Upper lobe of left lung (tissue), 6 donors: ENCODE data around the gene GPR15LG. TPM values are rescaled to one million over a fixed set of nuclear protein-coding genes. Genes with fewer than 3 reads are reported as not detected.

Source experiments
- ATAC-seq, 2 donors: fragments of 200-7000 bp; cut with Tn5 transposase; one replicate each; pipeline ENCODE4 v1.9.1; 2022; ENCODE audit warnings: mild to moderate bottlenecking in 2 of 2, moderate library complexity in 2 of 2; ENCODE audit not compliant: low FRiP score in 2 of 2
- DNase-seq, 2 donors: peaks; one replicate each; pipeline ENCODE4 v3.0.0-alpha.2; 2019 to 2020
- H3K27ac ChIP-seq, 4 donors: fragments of 200-600 bp; sonication (generic); one replicate each; pipeline ENCODE4 v1.5.1; 2016 to 2019
- H3K27me3 ChIP-seq, 4 donors: fragments of 200-600 bp; sonication (generic); one replicate each; pipeline ENCODE4 v1.5.1; 2017 to 2019
- H3K36me3 ChIP-seq, 4 donors: fragments of 200-600 bp; sonication (generic); one replicate each; pipeline ENCODE4 v1.5.1; 2016 to 2019
- H3K4me1 ChIP-seq, 4 donors: fragments of 200-600 bp; sonication (generic); one replicate each; pipeline ENCODE4 v1.5.1; 2018 to 2019
- H3K4me3 ChIP-seq, 4 donors: fragments of 200-600 bp; sonication (generic); one replicate each; pipeline ENCODE4 v1.5.1; 2017 to 2019; ENCODE audit warnings: mild to moderate bottlenecking in 2 of 4, moderate library complexity in 1 of 4
- H3K9me3 ChIP-seq, 4 donors: fragments of 200-600 bp; sonication (generic); one replicate each; pipeline ENCODE4 v1.5.1; 2018 to 2019
- EP300 ChIP-seq, 4 donors: sonication (generic); formaldehyde crosslinking; IDR thresholded peaks; one replicate each; pipeline ENCODE4 v1.5.1; 2017; ENCODE audit warnings: antibody characterized with exemption in 4 of 4, control low read depth in 2 of 4
- POLR2A ChIP-seq, 4 donors: fragments of 450-650 bp; IDR thresholded peaks; one replicate each; pipeline ENCODE4 v1.5.1; 2016 to 2017; ENCODE audit warnings: antibody characterized with exemption in 4 of 4, mild to moderate bottlenecking in 2 of 4
- POLR2AphosphoS5 ChIP-seq, 2 donors: sonication (generic); formaldehyde crosslinking; IDR thresholded peaks; one replicate each; pipeline ENCODE4 v1.5.1; 2017; ENCODE audit warnings: antibody characterized with exemption in 2 of 2
- WGBS, 2 donors: methylation state at CpG; one replicate each; pipeline ENCODE4 v1.1.5; 2017 to 2018; 5-methylcytosine and 5-hydroxymethylcytosine counted together
- total RNA-seq, 6 donors: library from RNA; depleted of rRNA in 4 of 6; stranded (reverse); fragments of >200 nt in 4 of 6; gene quantifications; one replicate each; pipeline versions ENCODE4 v1.1.0 to v1.2.1, GENCODE V29; 2016 to 2021
- TF ChIP-seq, protein P1 (sequence below), 6 experiments: fragments of 450-650 bp in 4 of 6; fragments of 200-600 bp in 2 of 6; sonication (generic) in 2 of 6; IDR thresholded peaks; one replicate each; pipeline ENCODE4 v1.5.1; 2016 to 2019; ENCODE audit warnings: antibody characterized with exemption in 6 of 6
- donor health status: DM: no; HTN: no; CAD: no; lungs with moderate emphysema.
- donor health status: DM: no; HTN: yes; CAD: no; lungs with severe emphysema.

GPR15LG gene
- total RNA-seq, 6 donors from 2014 or later = 0.37 TPM; not detected in 5

DNA sequence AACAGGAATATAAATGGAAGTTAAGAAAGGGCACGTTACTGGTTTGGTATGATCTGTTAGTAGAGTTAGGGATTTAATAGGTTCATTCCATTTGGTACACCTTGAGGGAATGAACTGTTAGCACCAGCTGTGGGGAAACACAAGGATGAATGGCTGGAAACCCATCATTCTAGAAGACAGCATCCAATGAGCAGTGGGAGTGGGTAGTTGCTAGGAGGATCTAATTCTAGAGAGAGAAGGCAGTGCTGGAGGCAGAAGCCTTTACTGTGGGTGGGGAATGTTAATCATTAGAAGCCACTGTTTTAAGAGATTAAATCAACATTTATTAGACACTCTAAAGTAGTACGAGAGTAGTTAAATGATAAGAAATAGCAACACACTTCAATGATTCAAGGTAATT is 15.5 kb upstream of the GPR15LG start:
- Histone ChIP-seq H3K27me3 (no peaks in the 10 kb centered on the region), H3K4me3 (no peak overlapping the region), H3K9me3 (no peaks in the 10 kb centered on the region), H3K4me1 (peaks cover 0 to 2% (median 0%) of the 10 kb centered on the region in 4 donors), H3K27ac (no peak overlapping the region), H3K36me3 (peaks cover 5 to 27% (median 22%) of the 10 kb centered on the region in 4 donors)
- TF ChIP-seq POLR2A (IDR thresholded peaks at IDR 0.05) (no peak), POLR2AphosphoS5 (IDR thresholded peaks at IDR 0.05) (no peak), EP300 (IDR thresholded peaks at IDR 0.05) (no peak)
- TF ChIP-seq, protein P1, sequence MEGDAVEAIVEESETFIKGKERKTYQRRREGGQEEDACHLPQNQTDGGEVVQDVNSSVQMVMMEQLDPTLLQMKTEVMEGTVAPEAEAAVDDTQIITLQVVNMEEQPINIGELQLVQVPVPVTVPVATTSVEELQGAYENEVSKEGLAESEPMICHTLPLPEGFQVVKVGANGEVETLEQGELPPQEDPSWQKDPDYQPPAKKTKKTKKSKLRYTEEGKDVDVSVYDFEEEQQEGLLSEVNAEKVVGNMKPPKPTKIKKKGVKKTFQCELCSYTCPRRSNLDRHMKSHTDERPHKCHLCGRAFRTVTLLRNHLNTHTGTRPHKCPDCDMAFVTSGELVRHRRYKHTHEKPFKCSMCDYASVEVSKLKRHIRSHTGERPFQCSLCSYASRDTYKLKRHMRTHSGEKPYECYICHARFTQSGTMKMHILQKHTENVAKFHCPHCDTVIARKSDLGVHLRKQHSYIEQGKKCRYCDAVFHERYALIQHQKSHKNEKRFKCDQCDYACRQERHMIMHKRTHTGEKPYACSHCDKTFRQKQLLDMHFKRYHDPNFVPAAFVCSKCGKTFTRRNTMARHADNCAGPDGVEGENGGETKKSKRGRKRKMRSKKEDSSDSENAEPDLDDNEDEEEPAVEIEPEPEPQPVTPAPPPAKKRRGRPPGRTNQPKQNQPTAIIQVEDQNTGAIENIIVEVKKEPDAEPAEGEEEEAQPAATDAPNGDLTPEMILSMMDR (IDR thresholded peaks at IDR 0.05) = no peak
- no peak for DNase-seq
- no peak for ATAC-seq
- 64 to 69% methylated on average over 2 of the region's 2 CpGs for WGBS, 2 donors

DNA sequence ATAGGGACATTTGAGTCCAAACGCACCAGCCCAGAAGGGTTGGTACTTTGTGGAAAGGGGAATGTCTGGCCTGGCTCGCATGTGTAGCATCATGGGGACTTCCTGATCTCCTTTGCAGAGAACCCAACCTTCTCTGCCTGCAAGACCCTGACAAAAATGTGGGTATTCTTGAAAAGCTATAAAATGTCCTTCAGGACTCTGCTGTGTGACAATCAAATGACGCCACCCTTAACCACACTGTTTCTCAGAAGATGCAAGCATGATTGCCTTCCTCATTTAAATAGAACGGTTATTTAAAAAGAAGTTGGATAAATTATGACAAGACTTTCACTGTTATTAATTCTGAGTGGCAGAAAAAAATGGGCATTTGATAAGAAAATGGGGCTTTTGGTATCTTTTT is 15.1 kb upstream of the GPR15LG start:
- no peak overlapping the region for H3K4me3 ChIP-seq
- H3K36me3 ChIP-seq = peaks cover 5 to 22% (median 17%) of the 10 kb centered on the region in 4 donors
- no peaks in the 10 kb centered on the region for H3K9me3 ChIP-seq
- 58 to 67% methylated on average over 4 of the region's 4 CpGs for WGBS, 2 donors
- no peak overlapping the region for H3K27ac ChIP-seq
- H3K27me3 ChIP-seq = no peaks in the 10 kb centered on the region
- TF ChIP-seq POLR2AphosphoS5 (IDR thresholded peaks at IDR 0.05) (no peak), EP300 (IDR thresholded peaks at IDR 0.05) (no peak), POLR2A (IDR thresholded peaks at IDR 0.05) (no peak)
- TF ChIP-seq, protein P1 (IDR thresholded peaks at IDR 0.05) = no peak
- ATAC-seq = no peak
- DNase-seq = no peak
- peaks cover 0 to 2% (median 0%) of the 10 kb centered on the region in 4 donors for H3K4me1 ChIP-seq

DNA sequence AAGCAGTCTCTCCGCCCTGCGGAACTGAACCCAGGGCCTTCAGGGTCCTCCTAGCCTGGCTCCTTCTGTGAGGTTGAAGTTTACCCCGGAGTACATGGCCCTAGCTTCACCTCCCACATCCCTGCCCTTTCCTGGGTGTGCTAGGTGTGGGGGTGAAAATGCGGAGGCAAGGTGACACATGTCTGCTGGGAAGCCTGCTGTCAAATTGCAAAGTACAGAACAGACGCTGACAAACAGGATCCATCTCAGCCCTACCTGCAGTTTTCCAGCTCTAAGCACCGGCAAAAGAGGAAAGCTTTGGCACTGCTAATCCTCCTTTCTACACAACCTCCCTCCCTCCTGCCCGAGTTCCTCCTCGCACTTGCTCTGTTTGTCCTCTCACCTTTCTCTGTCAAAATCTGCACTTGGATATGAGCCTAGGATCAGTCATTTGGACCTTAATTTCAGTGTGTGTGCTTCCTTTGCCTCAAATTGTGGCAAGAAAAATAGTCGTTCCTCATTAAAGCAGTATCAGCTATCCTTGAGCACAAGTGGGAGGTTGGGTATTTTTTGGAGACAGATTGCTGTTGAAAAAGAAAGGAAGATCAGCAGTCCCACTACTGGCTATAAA is 14.4 kb upstream of the GPR15LG start:
- no peak overlapping the region for H3K4me3 ChIP-seq
- TF ChIP-seq POLR2AphosphoS5 (IDR thresholded peaks at IDR 0.05) (no peak), POLR2A (IDR thresholded peaks at IDR 0.05) (no peak), EP300 (IDR thresholded peaks at IDR 0.05) (no peak)
- TF ChIP-seq, protein P1 (IDR thresholded peaks at IDR 0.05) = no peak
- ATAC-seq = no peak
- peaks cover 0 to 2% (median 0%) of the 10 kb centered on the region in 4 donors for H3K4me1 ChIP-seq
- 31% methylated on average over 9 of the region's 9 CpGs for WGBS, 2 donors
- no peaks in the 10 kb centered on the region for H3K9me3 ChIP-seq
- peaks cover 5 to 15% (median 12%) of the 10 kb centered on the region in 4 donors for H3K36me3 ChIP-seq
- no peak for DNase-seq
- H3K27ac ChIP-seq = no peak overlapping the region
- H3K27me3 ChIP-seq = no peaks in the 10 kb centered on the region

DNA sequence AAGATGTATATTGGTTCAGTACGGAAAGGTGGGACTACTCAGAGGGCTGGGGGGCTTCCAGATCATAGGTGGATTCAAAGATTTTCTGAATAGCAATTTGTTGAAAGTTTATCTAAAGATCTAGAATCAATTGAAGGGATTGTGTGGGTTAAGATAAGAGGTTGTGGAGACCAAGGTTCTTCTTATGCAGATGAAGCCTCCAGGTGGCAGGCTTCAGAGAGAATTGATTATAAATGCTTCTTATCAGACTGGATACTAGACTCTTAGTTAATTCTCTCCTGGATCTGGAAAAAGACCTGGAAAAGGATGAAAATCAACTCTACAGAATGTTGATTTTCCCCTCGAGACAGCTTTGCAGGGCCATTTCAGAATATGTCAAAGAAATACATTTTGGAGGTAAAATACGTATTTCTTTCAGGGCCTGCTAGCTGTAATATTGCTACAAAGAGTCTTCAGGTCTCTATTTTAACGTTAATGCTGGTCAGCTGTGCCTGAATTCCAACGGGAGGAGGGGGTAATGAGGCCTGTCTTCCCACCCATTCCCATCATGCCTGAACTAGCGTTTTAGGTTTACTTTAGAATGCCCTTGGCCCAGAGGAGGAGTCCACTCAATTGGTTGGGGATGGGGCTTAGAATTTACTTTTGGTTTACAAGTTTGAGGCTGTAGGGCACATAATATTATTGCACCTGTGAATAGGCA is 12.8 kb upstream of the GPR15LG start:
- Histone ChIP-seq H3K36me3 (no peaks in the 10 kb centered on the region), H3K4me3 (no peak overlapping the region), H3K27me3 (no peaks in the 10 kb centered on the region), H3K27ac (no peak overlapping the region), H3K4me1 (peaks cover 0 to 2% (median 0%) of the 10 kb centered on the region in 4 donors), H3K9me3 (no peaks in the 10 kb centered on the region)
- 50% methylated on average over 6 of the region's 6 CpGs for WGBS, 2 donors
- TF ChIP-seq, protein P1 (IDR thresholded peaks at IDR 0.05) = no peak
- TF ChIP-seq POLR2AphosphoS5 (IDR thresholded peaks at IDR 0.05) (no peak), EP300 (IDR thresholded peaks at IDR 0.05) (no peak), POLR2A (IDR thresholded peaks at IDR 0.05) (no peak)
- ATAC-seq (no peak), DNase-seq (no peak)
